GM12878 (cell line): ENCODE results near the gene SEC24D. TPM values are rescaled to one million over a fixed set of nuclear protein-coding genes. Genes with fewer than 3 reads are reported as not detected.

Source experiments
- ATAC-seq: fragments of 200-7000 bp; cut with Tn5 transposase; 3 replicates; pipeline ENCODE4 v1.9.1; 2020; ENCODE audit warnings: mild to moderate bottlenecking, moderate library complexity
- BruUV-seq: library from RNA; stranded (reverse); fragments of 400-500 nt; replicated peaks from 2 replicates; lab custom pipeline; 2021; lab: Mats Ljungman, UMichigan
- CTCF ChIA-PET: fragments of 300-600 bp; sonication (Branson Sonifier 250); formaldehyde crosslinking; extraction: SDS; loops from one replicate; lab custom pipeline; 2021; ENCODE audit warnings: inconsistent platforms; lab: Yijun Ruan, JAX
- POLR2A ChIA-PET: fragments of 350-600 bp; formaldehyde crosslinking; extraction: SDS; loops from one replicate; lab custom pipeline; 2021; ENCODE audit warnings: inconsistent platforms; lab: Charles Lee
- RAD21 ChIA-PET: fragments of 300-600 bp; sonication (Branson Sonifier 250); formaldehyde crosslinking; loops from one replicate; lab custom pipeline; 2023; ENCODE audit warnings: antibody characterized with exemption; ENCODE audit not compliant: unreplicated experiment; lab: Charles Lee
- SMC1A ChIA-PET: fragments of 300-600 bp; sonication (Branson Sonifier 250); formaldehyde crosslinking; loops from one replicate; lab custom pipeline; 2023; ENCODE audit not compliant: unreplicated experiment, uncharacterized antibody; lab: Charles Lee
- DNase-seq: peaks from one replicate; pipeline ENCODE4 v3.0.0-alpha.2; 2011; ENCODE audit warnings: low read depth, low spot score
- FAIRE-seq: peaks from 3 replicates; lab custom pipeline; 2011; peaks lifted over from hg19 to GRCh38; lab: Jason Lieb, UNC
- H2AFZ ChIP-seq: 2 replicates; pipeline ENCODE4 v1.6.0; 2011; ENCODE audit warnings: low read depth, low read length, control low read depth; ENCODE audit not compliant: control insufficient read depth
- H3K27ac ChIP-seq: 2 replicates; pipeline ENCODE4 v1.5.1; 2011; ENCODE audit warnings: control low read depth; ENCODE audit not compliant: control insufficient read depth, insufficient read depth
- H3K27me3 ChIP-seq, 2 experiments: replicated peaks in 1 of 2; 2 replicates each; pipeline versions ENCODE4 v1.6.0 to v1.6.1; 2011; ENCODE audit warnings: low read length in 1 of 2; ENCODE audit not compliant: control insufficient read depth in 2 of 2, insufficient read depth in 2 of 2
- H3K36me3 ChIP-seq, 2 experiments: 2 replicates each; pipeline ENCODE4 v1.5.1; 2011; ENCODE audit warnings: low read length in 1 of 2; ENCODE audit not compliant: control insufficient read depth in 2 of 2, insufficient read depth in 2 of 2
- H3K4me1 ChIP-seq: 2 replicates; pipeline ENCODE4 v1.6.1; 2011; ENCODE audit warnings: mild to moderate bottlenecking, low read length, moderate library complexity, mixed read lengths; ENCODE audit not compliant: control insufficient read depth, insufficient read depth
- H3K4me2 ChIP-seq: 2 replicates; pipeline ENCODE4 v1.6.0; 2011; ENCODE audit warnings: control low read depth; ENCODE audit not compliant: control insufficient read depth, insufficient read depth
- H3K4me3 ChIP-seq: fragments of 200-600 bp; sonication (generic); 2 replicates; pipeline ENCODE4 v1.5.1; 2016
- H3K79me2 ChIP-seq: 2 replicates; pipeline ENCODE4 v1.6.0; 2011; ENCODE audit warnings: low read length; ENCODE audit not compliant: control insufficient read depth, insufficient read depth
- H3K9ac ChIP-seq: 2 replicates; pipeline ENCODE4 v1.8.0; 2011; ENCODE audit warnings: low read length, control low read depth, mixed read lengths; ENCODE audit not compliant: control insufficient read depth, insufficient read depth
- H3K9me3 ChIP-seq: replicated peaks from 3 replicates; pipeline ENCODE4 v1.5.1; 2011; ENCODE audit warnings: mild to moderate bottlenecking, low read length; ENCODE audit not compliant: control insufficient read depth, insufficient read depth
- H4K20me1 ChIP-seq: 2 replicates; pipeline ENCODE4 v1.6.0; 2011; ENCODE audit not compliant: control insufficient read depth, insufficient read depth
- BMI1 ChIP-seq: fragments of 450-650 bp; IDR thresholded peaks from 2 replicates; pipeline ENCODE4 v1.6.1; 2016; ENCODE audit warnings: mild to moderate bottlenecking, moderate library complexity, borderline replicate concordance
- NRF1 ChIP-seq: conservative IDR thresholded peaks from 2 replicates; pipeline ENCODE4 v1.6.1; 2011; ENCODE audit warnings: mild to moderate bottlenecking, low read depth, low read length, improper control_type of control experiment
- SMAD1 ChIP-seq: fragments of 450-650 bp; IDR thresholded peaks from 2 replicates; pipeline ENCODE4 v1.6.1; 2018; ENCODE audit warnings: mild to moderate bottlenecking, low read depth; ENCODE audit not compliant: partially characterized antibody
- TAF1 ChIP-seq: IDR thresholded peaks from 2 replicates; pipeline ENCODE4 v1.6.1; 2011; ENCODE audit warnings: mild to moderate bottlenecking, low read depth, low read length, borderline replicate concordance
- WGBS: methylation state at CpG from one replicate; pipeline ENCODE4 v1.1.6; 2016; ENCODE audit warnings: low lambda C conversion rate; ENCODE audit not compliant: insufficient replicate concordance, insufficient coverage; ENCODE audit errors: missing lambda C conversion rate; 5-methylcytosine and 5-hydroxymethylcytosine counted together
- in situ Hi-C: fragments of 300-500 bp; cut with MboI; formaldehyde crosslinking; loops from 9 replicates; pipeline ENCODE4 v1.14.3; 2018; ENCODE audit warnings: mixed read lengths
- intact Hi-C: fragments of 100-400 bp; cut with micrococcal nuclease; formaldehyde crosslinking; loops from one replicate; pipeline ENCODE4 v1.14.2; 2022; ENCODE audit not compliant: unreplicated experiment
- polyA plus RNA-seq, 11 experiments: library from polyadenylated mRNA; depleted of rRNA in 4 of 11; unstranded in 6 of 11; stranded (reverse) in 5 of 11; fragments of >200 nt; fragmentation: Nextera tagmentation in 4 of 11; fragmentation: Illumina TruSeq in 1 of 11; extraction: Ambion mirVana in 4 of 11; extraction: Trizol in 1 of 11; gene quantifications; 1 replicate in 1 of 11; 2 replicates in 10 of 11; pipeline versions ENCODE4 v1.2.1 to v1.2.3, GENCODE V29; 2011 to 2016; ENCODE audit warnings: inconsistent platforms in 2 of 11, missing spikeins in 2 of 11, low read depth in 1 of 11
- total RNA-seq, 4 experiments: library from RNA; depleted of rRNA in 3 of 4; stranded (reverse); fragments of >200 nt in 3 of 4; fragmentation: Illumina TruSeq in 1 of 4; extraction: Trizol in 1 of 4; gene quantifications; 2 replicates each; pipeline versions ENCODE4 v1.2.1 to v1.2.3, GENCODE V29; 2013 to 2021
- TF ChIP-seq, protein P1 (sequence below): fragments of 450-650 bp; IDR thresholded peaks from 2 replicates; pipeline ENCODE4 v1.6.1; 2017; ENCODE audit warnings: mild to moderate bottlenecking, moderate library complexity

SEC24D gene
- total and polyA plus RNA-seq, 10 of the 15 experiments (the other 5 are each of a cell fraction or from before 2014, with no cell fraction given), result 12.8 to 61.9 (median 25.6) TPM

DNA sequence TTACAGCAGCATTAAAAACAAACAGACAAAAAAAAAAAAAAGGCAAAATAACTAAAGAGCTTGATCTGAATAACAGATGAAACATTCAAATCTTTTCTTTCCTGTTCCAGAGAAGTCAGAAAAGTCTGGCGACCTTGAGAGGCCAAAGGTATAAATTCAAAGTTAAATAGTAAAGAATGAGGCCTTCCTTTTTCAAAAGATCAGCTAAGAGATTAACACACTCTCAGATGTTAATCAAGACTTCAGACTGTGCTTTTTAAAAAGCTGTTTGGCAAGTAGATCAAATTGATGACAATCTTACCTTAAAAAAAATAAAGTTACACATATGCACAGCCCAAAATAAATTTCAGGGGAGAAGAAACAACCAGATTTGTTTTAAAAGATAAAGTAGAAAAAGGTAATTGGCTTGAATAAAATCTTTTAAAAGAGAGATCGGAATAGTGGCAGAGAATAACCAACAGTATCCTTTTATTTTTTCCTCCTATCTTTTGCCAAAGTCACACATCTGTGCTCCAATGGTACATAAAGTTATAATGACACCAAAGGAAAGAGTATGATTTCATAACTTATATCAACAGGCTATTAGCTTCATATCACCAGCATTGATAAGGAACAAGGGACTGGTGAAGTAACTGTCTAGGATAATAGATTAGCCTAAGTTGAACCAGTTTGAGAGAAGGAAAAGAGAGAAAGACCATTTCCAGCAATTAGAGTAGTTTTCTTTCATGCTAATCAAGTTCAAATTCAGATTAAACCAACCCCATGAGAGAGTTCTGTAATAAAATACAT, 80.3 kb downstream of the SEC24D start:
- ATAC-seq, result no peak
- Histone ChIP-seq H3K4me1 (peaks cover 9% of the 10 kb centered on the region), H3K36me3 (peaks cover 4 to 19% of the 10 kb centered on the region in 2 experiments; a peak in 3 of 4 replicates), H2AFZ (no peak overlapping the region), H3K9ac (no peak overlapping the region), H4K20me1 (no peaks in the 10 kb centered on the region), H3K4me2 (no peak overlapping the region), H3K27me3 (no peaks in the 10 kb centered on the region), H3K79me2 (peaks cover 2% of the 10 kb centered on the region; the same call in 1 of the 2 replicates), H3K9me3 (no peaks in the 10 kb centered on the region), H3K4me3 (no peak overlapping the region), H3K27ac (no peak overlapping the region)
- POLR2A ChIA-PET, result interaction anchor here (0.6 kb wide), 2 partner anchors 26 to 73 kb away, joined by 3 read pairs; no protein-coding TSS in a partner anchor
- no TSS peak for BruUV-seq
- CTCF ChIA-PET, result interaction anchor here (0.6 to 1.0 kb wide), 3 partner anchors 9 to 111 kb away, joined by 3 read pairs; no protein-coding TSS in a partner anchor
- in situ Hi-C loops, result no loop called here
- DNase-seq, result no peak
- SMC1A ChIA-PET, result interaction anchor here (1.1 to 1.4 kb wide), 2 partner anchors 15 to 70 kb away, joined by 4 read pairs; no protein-coding TSS in a partner anchor
- intact Hi-C loops, result no loop called here
- no peak for FAIRE-seq
- RAD21 ChIA-PET, result interaction anchor here (0.6 kb wide), 1 partner anchor 16 kb away, joined by 3 read pairs; no protein-coding TSS in a partner anchor
- TF ChIP-seq SMAD1, result no peak
- TF ChIP-seq, protein P1, sequence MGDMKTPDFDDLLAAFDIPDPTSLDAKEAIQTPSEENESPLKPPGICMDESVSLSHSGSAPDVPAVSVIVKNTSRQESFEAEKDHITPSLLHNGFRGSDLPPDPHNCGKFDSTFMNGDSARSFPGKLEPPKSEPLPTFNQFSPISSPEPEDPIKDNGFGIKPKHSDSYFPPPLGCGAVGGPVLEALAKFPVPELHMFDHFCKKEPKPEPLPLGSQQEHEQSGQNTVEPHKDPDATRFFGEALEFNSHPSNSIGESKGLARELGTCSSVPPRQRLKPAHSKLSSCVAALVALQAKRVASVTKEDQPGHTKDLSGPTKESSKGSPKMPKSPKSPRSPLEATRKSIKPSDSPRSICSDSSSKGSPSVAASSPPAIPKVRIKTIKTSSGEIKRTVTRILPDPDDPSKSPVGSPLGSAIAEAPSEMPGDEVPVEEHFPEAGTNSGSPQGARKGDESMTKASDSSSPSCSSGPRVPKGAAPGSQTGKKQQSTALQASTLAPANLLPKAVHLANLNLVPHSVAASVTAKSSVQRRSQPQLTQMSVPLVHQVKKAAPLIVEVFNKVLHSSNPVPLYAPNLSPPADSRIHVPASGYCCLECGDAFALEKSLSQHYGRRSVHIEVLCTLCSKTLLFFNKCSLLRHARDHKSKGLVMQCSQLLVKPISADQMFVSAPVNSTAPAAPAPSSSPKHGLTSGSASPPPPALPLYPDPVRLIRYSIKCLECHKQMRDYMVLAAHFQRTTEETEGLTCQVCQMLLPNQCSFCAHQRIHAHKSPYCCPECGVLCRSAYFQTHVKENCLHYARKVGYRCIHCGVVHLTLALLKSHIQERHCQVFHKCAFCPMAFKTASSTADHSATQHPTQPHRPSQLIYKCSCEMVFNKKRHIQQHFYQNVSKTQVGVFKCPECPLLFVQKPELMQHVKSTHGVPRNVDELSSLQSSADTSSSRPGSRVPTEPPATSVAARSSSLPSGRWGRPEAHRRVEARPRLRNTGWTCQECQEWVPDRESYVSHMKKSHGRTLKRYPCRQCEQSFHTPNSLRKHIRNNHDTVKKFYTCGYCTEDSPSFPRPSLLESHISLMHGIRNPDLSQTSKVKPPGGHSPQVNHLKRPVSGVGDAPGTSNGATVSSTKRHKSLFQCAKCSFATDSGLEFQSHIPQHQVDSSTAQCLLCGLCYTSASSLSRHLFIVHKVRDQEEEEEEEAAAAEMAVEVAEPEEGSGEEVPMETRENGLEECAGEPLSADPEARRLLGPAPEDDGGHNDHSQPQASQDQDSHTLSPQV, result no peak
- TF ChIP-seq NRF1, result no peak
- TF ChIP-seq BMI1, result no peak
- no peak for TF ChIP-seq TAF1
- 61% methylated on average over 2 of the region's 2 CpGs for WGBS
